Endothelial cell of umbilical vein (primary cell): ENCODE results near the gene HSPB3. TPM values are rescaled to one million over a fixed set of nuclear protein-coding genes. Genes with fewer than 3 reads are reported as not detected.

Experiments
- BruUV-seq: library from RNA; stranded (reverse); fragments of 400-500 nt; replicated peaks from 2 replicates; lab custom pipeline; 2021; lab: Mats Ljungman, UMichigan
- CTCF ChIA-PET: fragments of 300-600, 350-600 bp; sonication (Branson Sonifier 250); formaldehyde crosslinking; loops from one replicate; lab custom pipeline; 2021; ENCODE audit warnings: antibody characterized with exemption, inconsistent platforms; lab: Charles Lee
- POLR2A ChIA-PET: fragments of 300-600, 350-600 bp; sonication (Branson Sonifier 250); formaldehyde crosslinking; loops from one replicate; lab custom pipeline; 2021; ENCODE audit warnings: antibody characterized with exemption, inconsistent platforms; lab: Charles Lee
- DNase-seq: peaks from one replicate; pipeline ENCODE4 v3.0.0-alpha.2; 2011; ENCODE audit warnings: low read depth, low spot score
- FAIRE-seq: peaks from 2 replicates; lab custom pipeline; 2011; peaks lifted over from hg19 to GRCh38; lab: Jason Lieb, UNC
- H2AFZ ChIP-seq: 2 replicates; pipeline ENCODE4 v1.6.0; 2012; ENCODE audit warnings: low read depth, low read length, control low read depth, inconsistent platforms
- H3K27ac ChIP-seq: 2 replicates; pipeline ENCODE4 v1.5.1; 2011; ENCODE audit warnings: low read depth, mild to moderate bottlenecking, control low read depth, low read length, moderate library complexity; ENCODE audit not compliant: insufficient read depth
- H3K27me3 ChIP-seq, 2 experiments: 2 replicates each; pipeline versions ENCODE4 v1.6.0 to v1.6.1; 2011; ENCODE audit warnings: low read length in 2 of 2, mixed read lengths in 1 of 2; ENCODE audit not compliant: control insufficient read depth in 2 of 2, insufficient read depth in 2 of 2
- H3K36me3 ChIP-seq, 2 experiments: 2 replicates in 1 of 2; 3 replicates in 1 of 2; pipeline ENCODE4 v1.5.1; 2011; ENCODE audit warnings: low read length in 2 of 2, mild to moderate bottlenecking in 1 of 2, moderate library complexity in 1 of 2; ENCODE audit not compliant: control insufficient read depth in 2 of 2, insufficient read depth in 2 of 2; ENCODE audit errors: extremely low read depth in 1 of 2
- H3K4me1 ChIP-seq: 3 replicates; pipeline ENCODE4 v1.5.1; 2011; ENCODE audit warnings: mild to moderate bottlenecking, low read length; ENCODE audit not compliant: control insufficient read depth, insufficient read depth; ENCODE audit errors: extremely low read depth
- H3K4me2 ChIP-seq: 2 replicates; pipeline ENCODE4 v1.6.1; 2011; ENCODE audit warnings: low read length, control low read depth, mixed read lengths; ENCODE audit not compliant: insufficient read depth
- H3K4me3 ChIP-seq, 3 experiments: fragments of 200-600 bp in 1 of 3; sonication (generic), shearing (Covaris generic) in 1 of 3; replicated peaks in 1 of 3; 2 replicates each; pipeline ENCODE4 v1.5.1; 2011 to 2016; ENCODE audit warnings: control low read depth in 3 of 3, low read length in 3 of 3, mild to moderate bottlenecking in 2 of 3, inconsistent platforms in 1 of 3, low read depth in 1 of 3, moderate library complexity in 1 of 3; ENCODE audit not compliant: insufficient read depth in 1 of 3
- H3K79me2 ChIP-seq: 2 replicates; pipeline ENCODE4 v1.6.0; 2012; ENCODE audit warnings: low read length, inconsistent platforms; ENCODE audit not compliant: control insufficient read depth, insufficient read depth
- H3K9ac ChIP-seq: replicated peaks from 2 replicates; pipeline ENCODE3; 2011; ENCODE audit warnings: low read length, control low read depth; ENCODE audit not compliant: insufficient read depth; ENCODE audit errors: extremely low read depth
- H3K9me1 ChIP-seq: replicated peaks from 3 replicates; pipeline ENCODE4 v1.6.0; 2011; ENCODE audit warnings: mild to moderate bottlenecking, low read length; ENCODE audit not compliant: control insufficient read depth, insufficient read depth; ENCODE audit errors: extremely low read depth
- H3K9me3 ChIP-seq: replicated peaks from 2 replicates; pipeline ENCODE4 v1.5.1; 2012; ENCODE audit warnings: low read length, inconsistent platforms; ENCODE audit not compliant: control insufficient read depth, insufficient read depth
- H4K20me1 ChIP-seq: replicated peaks from 2 replicates; pipeline ENCODE3; 2011; ENCODE audit warnings: mild to moderate bottlenecking, low read length; ENCODE audit not compliant: control insufficient read depth, insufficient read depth; ENCODE audit errors: extremely low read depth
- EZH2 ChIP-seq: IDR thresholded peaks from 2 replicates; pipeline ENCODE4 v1.6.1; 2012; ENCODE audit warnings: borderline replicate concordance, low read depth, mild to moderate bottlenecking, moderate library complexity, low read length, inconsistent platforms; ENCODE audit not compliant: severe bottlenecking
- FOS ChIP-seq: IDR thresholded peaks from 2 replicates; pipeline ENCODE4 v1.6.1; 2011; ENCODE audit warnings: mild to moderate bottlenecking, low read length, moderate library complexity, borderline replicate concordance; ENCODE audit not compliant: insufficient read depth
- GATA2 ChIP-seq: IDR thresholded peaks from 2 replicates; pipeline ENCODE4 v1.7.0; 2011; ENCODE audit warnings: low read depth, mild to moderate bottlenecking, moderate library complexity, mixed read lengths, low read length; ENCODE audit not compliant: insufficient read length, insufficient read depth
- JUN ChIP-seq: IDR thresholded peaks from 2 replicates; pipeline ENCODE4 v1.6.1; 2011; ENCODE audit warnings: borderline replicate concordance, low read depth; ENCODE audit not compliant: insufficient read length, insufficient read depth
- MYC ChIP-seq: IDR thresholded peaks from one replicate; pipeline ENCODE4 v1.6.1; 2011; ENCODE audit warnings: mild to moderate bottlenecking, low read depth, low read length
- POLR2A ChIP-seq: IDR thresholded peaks from 2 replicates; pipeline ENCODE4 v1.6.1; 2012; ENCODE audit warnings: low read depth, mild to moderate bottlenecking, control low read depth, low read length
- POLR2AphosphoS5 ChIP-seq: IDR thresholded peaks from 2 replicates; pipeline ENCODE4 v1.6.1; 2012; ENCODE audit warnings: low read depth, mild to moderate bottlenecking, control low read depth, low read length, moderate library complexity; ENCODE audit not compliant: insufficient read depth
- dilution Hi-C: fragments of 300-500 bp; cut with MboI; formaldehyde crosslinking; loops from one replicate; pipeline ENCODE4 v1.15.0; 2019; ENCODE audit warnings: low sequenced_read_pairs; ENCODE audit not compliant: extremely low pct_ligation_motif_present
- intact Hi-C: fragments of 100-400 bp; cut with micrococcal nuclease; formaldehyde crosslinking; loops from one replicate; pipeline ENCODE4 v1.10.0; 2022
- polyA plus RNA-seq, 4 experiments: library from polyadenylated mRNA; depleted of rRNA in 3 of 4; stranded (reverse) in 3 of 4; unstranded in 1 of 4; fragments of >200 nt; gene quantifications; 2 replicates each; pipeline versions ENCODE4 v1.2.1 to v1.2.3, GENCODE V29; 2011 to 2012; ENCODE audit warnings: missing spikeins in 1 of 4
- total RNA-seq: library from RNA; stranded (reverse); gene quantifications from 2 replicates; pipeline ENCODE4 v1.2.3, GENCODE V29; 2021
- TF ChIP-seq, protein P1 (sequence below), 2 donors: IDR thresholded peaks; 1 replicate in 1 of 2; 2 replicates in 1 of 2; pipeline ENCODE4 v1.5.1; 2011; ENCODE audit warnings: low read length in 2 of 2, mild to moderate bottlenecking in 2 of 2, moderate library complexity in 2 of 2, control low read depth in 1 of 2, inconsistent platforms in 1 of 2, low read depth in 1 of 2; ENCODE audit not compliant: insufficient read depth in 1 of 2; ENCODE audit errors: extremely low read depth in 1 of 2
- TF ChIP-seq, protein P2 (sequence below): IDR thresholded peaks from 2 replicates; pipeline ENCODE4 v1.6.1; 2011; ENCODE audit not compliant: insufficient read depth, insufficient read length

HSPB3 gene
- total and polyA plus RNA-seq, 2 donors (not counting 3 experiments of a cell fraction or from before 2014, with no cell fraction given), result not detected

DNA sequence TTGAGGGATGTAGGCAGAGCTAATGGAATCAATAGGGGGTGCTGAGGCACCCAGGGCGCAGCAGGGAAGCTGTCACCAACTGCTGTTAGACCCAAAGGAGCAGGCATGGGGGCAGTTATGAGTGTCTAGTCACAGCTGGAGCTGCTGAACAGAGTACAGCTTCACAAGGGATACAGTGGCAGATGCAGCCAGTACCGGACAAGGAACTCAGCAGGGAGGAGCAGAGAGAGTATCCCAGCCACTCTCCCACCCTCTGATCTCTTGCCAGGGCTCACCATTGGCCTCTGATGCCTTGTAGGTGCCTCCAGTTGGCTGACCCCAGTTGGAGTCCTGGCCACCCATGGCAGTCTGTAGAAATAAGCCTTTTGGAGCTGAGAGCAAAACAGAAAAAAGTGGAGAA, 42.6 kb upstream of the HSPB3 start:
- no peaks in the 10 kb centered on the region for H3K9me3 ChIP-seq
- H3K4me3 ChIP-seq, result no peak overlapping the region
- H4K20me1 ChIP-seq, result no peaks in the 10 kb centered on the region
- no peaks in the 10 kb centered on the region for H3K36me3 ChIP-seq
- H3K9me1 ChIP-seq, result no peaks in the 10 kb centered on the region
- FAIRE-seq (no peak), DNase-seq (no peak)
- no peak overlapping the region for H3K27ac ChIP-seq
- no peaks in the 10 kb centered on the region for H3K4me1 ChIP-seq
- H3K4me2 ChIP-seq, result no peak overlapping the region
- TF ChIP-seq GATA2 (no peak), FOS (no peak), JUN (no peak), MYC (no peak)
- TF ChIP-seq, protein P1, sequence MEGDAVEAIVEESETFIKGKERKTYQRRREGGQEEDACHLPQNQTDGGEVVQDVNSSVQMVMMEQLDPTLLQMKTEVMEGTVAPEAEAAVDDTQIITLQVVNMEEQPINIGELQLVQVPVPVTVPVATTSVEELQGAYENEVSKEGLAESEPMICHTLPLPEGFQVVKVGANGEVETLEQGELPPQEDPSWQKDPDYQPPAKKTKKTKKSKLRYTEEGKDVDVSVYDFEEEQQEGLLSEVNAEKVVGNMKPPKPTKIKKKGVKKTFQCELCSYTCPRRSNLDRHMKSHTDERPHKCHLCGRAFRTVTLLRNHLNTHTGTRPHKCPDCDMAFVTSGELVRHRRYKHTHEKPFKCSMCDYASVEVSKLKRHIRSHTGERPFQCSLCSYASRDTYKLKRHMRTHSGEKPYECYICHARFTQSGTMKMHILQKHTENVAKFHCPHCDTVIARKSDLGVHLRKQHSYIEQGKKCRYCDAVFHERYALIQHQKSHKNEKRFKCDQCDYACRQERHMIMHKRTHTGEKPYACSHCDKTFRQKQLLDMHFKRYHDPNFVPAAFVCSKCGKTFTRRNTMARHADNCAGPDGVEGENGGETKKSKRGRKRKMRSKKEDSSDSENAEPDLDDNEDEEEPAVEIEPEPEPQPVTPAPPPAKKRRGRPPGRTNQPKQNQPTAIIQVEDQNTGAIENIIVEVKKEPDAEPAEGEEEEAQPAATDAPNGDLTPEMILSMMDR (IDR thresholded peaks at IDR 0.05; ENCODE audit: extremely low read depth in 1 of 2, insufficient read depth in 1 of 2, low read depth in 1 of 2, low read length in 2 of 2), result no peak
- no peak overlapping the region for H3K9ac ChIP-seq
- dilution Hi-C loops (no loop called here), intact Hi-C loops (no loop called here)
- no TSS peak for BruUV-seq
- no peaks in the 10 kb centered on the region for H3K79me2 ChIP-seq
- ChIA-PET CTCF (interaction anchor here (1.3 to 3.9 kb wide), 4 partner anchors 9 to 169 kb away, joined by 3 to 29 read pairs (median 4); no protein-coding TSS in a partner anchor), POLR2A (interaction anchor here (0.8 kb wide), 1 partner anchor 103 kb away, joined by 3 read pairs; the partner anchor contains the start of gene ARL15)
- H2AFZ ChIP-seq, result no peak overlapping the region
- peaks cover 14 to 15% of the 10 kb centered on the region in 2 experiments for H3K27me3 ChIP-seq

DNA sequence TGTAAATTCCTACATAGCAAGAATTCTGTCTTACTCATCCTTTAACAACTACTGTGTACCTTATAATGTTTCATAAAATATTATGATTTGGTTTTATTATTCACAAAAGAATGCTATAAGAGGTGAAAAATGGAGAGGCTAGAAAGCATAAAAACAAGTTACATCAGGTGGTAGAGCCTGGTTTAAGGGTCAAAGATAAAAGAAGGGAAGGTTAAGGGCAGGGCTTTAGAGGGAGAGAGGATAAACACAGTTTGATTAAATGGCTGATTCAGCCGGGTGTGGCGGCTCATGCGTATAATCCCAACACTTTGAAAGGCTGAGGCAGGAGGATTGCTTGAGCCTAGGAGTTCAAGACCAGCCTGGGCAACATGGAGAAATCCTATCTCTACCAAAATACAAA, 40.4 kb upstream of the HSPB3 start:
- Histone ChIP-seq H3K27me3 (peaks cover 10 to 13% of the 10 kb centered on the region in 2 experiments), H3K27ac (no peak overlapping the region), H3K9ac (no peak overlapping the region), H3K4me3 (no peak overlapping the region), H3K36me3 (no peaks in the 10 kb centered on the region), H3K4me1 (no peaks in the 10 kb centered on the region), H3K9me1 (no peaks in the 10 kb centered on the region), H3K4me2 (no peak overlapping the region), H4K20me1 (no peaks in the 10 kb centered on the region), H3K9me3 (no peaks in the 10 kb centered on the region), H2AFZ (no peak overlapping the region), H3K79me2 (no peaks in the 10 kb centered on the region)
- TF ChIP-seq FOS (no peak), JUN (no peak), EZH2 (no peak), POLR2AphosphoS5 (no peak), GATA2 (no peak), POLR2A (no peak), MYC (no peak)
- TF ChIP-seq, protein P1 (IDR thresholded peaks at IDR 0.05; ENCODE audit: extremely low read depth in 1 of 2, insufficient read depth in 1 of 2, low read depth in 1 of 2, low read length in 2 of 2), result no peak
- TF ChIP-seq, protein P2, sequence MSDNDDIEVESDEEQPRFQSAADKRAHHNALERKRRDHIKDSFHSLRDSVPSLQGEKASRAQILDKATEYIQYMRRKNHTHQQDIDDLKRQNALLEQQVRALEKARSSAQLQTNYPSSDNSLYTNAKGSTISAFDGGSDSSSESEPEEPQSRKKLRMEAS, result no peak
- POLR2A ChIA-PET, result no interaction called here
- DNase-seq (no peak), FAIRE-seq (no peak)
- intact Hi-C loops, result no loop called here
- dilution Hi-C loops, result no loop called here
- no TSS peak for BruUV-seq
- CTCF ChIA-PET, result interaction anchor here (2.1 kb wide), 1 partner anchor 172 kb away, joined by 11 read pairs; no protein-coding TSS in a partner anchor
